ENCODE data around the gene BCL2.

GRCh38 chr18:63299837-63300745 is 19.5 kb downstream of the BCL2 start:
- TF ChIP-seq GATA2 (IDR thresholded peaks at IDR 0.05; ENCODE audit: low read depth, low read length) (no peak), GATA3 (IDR thresholded peaks at IDR 0.05; ENCODE audit: low read depth, low read length) (no peak)
